Kidney glomerular epithelial cell (primary cell): ENCODE measurements around the gene PCBP1.
"Not testable (repeated sequence)": the region's sequence is repeated elsewhere in the genome, so short reads cannot be mapped to it uniquely, and the experiment has no call there.

Experiments
- DNase-seq: peaks from one replicate; lab custom pipeline; 2025; lab: John Stamatoyannopoulos, UW

Gene PCBP1

GRCh38 chr2:70086838-70087701, at the start of gene PCBP1:
TSS of gene PCBP1 (plus strand) at chr2:70087477. CDS start at chr2:70087744, 267 bp downstream.
- DNase-seq: peak; percentile 82

GRCh38 chr2:70039366-70039765, 47.9 kb upstream of the PCBP1 start:
- DNase-seq: no peak

GRCh38 chr2:70041663-70042062, 45.6 kb upstream of the PCBP1 start:
- DNase-seq: no peak

- DNase-seq: no peak
Observed at GRCh38 chr2:70042246-70042645, 45.0 kb upstream of the PCBP1 start.

GRCh38 chr2:70043252-70043875, 43.9 kb upstream of the PCBP1 start:
- no peak for DNase-seq

- no peak for DNase-seq
Observed at GRCh38 chr2:70044290-70045040, 42.8 kb upstream of the PCBP1 start.

GRCh38 chr2:70045405-70045804, 41.9 kb upstream of the PCBP1 start:
- DNase-seq: no peak

- DNase-seq: no peak
Observed at GRCh38 chr2:70045932-70046331, 41.3 kb upstream of the PCBP1 start.

GRCh38 chr2:70046534-70046933, 40.7 kb upstream of the PCBP1 start:
- DNase-seq: no peak

GRCh38 chr2:70047451-70047850, 39.8 kb upstream of the PCBP1 start:
- DNase-seq: no peak

GRCh38 chr2:70049255-70049654, 38.0 kb upstream of the PCBP1 start:
- DNase-seq: no peak

GRCh38 chr2:70050631-70051425, 36.4 kb upstream of the PCBP1 start:
- no peak for DNase-seq

GRCh38 chr2:70055259-70055658, 32.0 kb upstream of the PCBP1 start:
- DNase-seq: not testable (repeated sequence)

GRCh38 chr2:70061317-70061716, 26.0 kb upstream of the PCBP1 start:
- DNase-seq: no peak

- DNase-seq: no peak
Observed at GRCh38 chr2:70062270-70062669, 25.0 kb upstream of the PCBP1 start.

GRCh38 chr2:70068119-70068518, 19.2 kb upstream of the PCBP1 start:
- no peak for DNase-seq

GRCh38 chr2:70069049-70069448, 18.2 kb upstream of the PCBP1 start:
- no peak for DNase-seq

- peak; percentile 74 for DNase-seq
Observed at GRCh38 chr2:70070542-70071268, 16.6 kb upstream of the PCBP1 start.

GRCh38 chr2:70073493-70073892, 13.8 kb upstream of the PCBP1 start:
- DNase-seq: no peak

- no peak for DNase-seq
Observed at GRCh38 chr2:70078384-70078783, 8.9 kb upstream of the PCBP1 start.

GRCh38 chr2:70080610-70081200, 6.6 kb upstream of the PCBP1 start:
- no peak for DNase-seq
